HEK293 (cell line): Measurements from ENCODE around the gene FCER1A.

Experiments
- CTCF ChIA-PET: fragments of 350-600 bp; formaldehyde crosslinking; extraction: SDS; loops from one replicate; lab custom pipeline; 2021; ENCODE audit warnings: antibody characterized with exemption; lab: Yijun Ruan, JAX
- POLR2A ChIA-PET: fragments of 300-600 bp; formaldehyde crosslinking; extraction: SDS; loops from one replicate; lab custom pipeline; 2020; ENCODE audit warnings: antibody characterized with exemption, inconsistent platforms; lab: Yijun Ruan, JAX
- H3K27ac ChIP-seq: fragments of 200-500 bp; sonication (Bioruptor generic); 2 replicates; pipeline ENCODE4 v1.5.1; 2014; ENCODE audit warnings: low read depth, low read length, control low read depth, inconsistent platforms; ENCODE audit errors: extremely low read depth
- H3K36me3 ChIP-seq, 2 experiments: fragments of 200-500 bp in 1 of 2; sonication (Bioruptor generic) in 1 of 2; 1 replicate in 1 of 2; 2 replicates in 1 of 2; pipeline ENCODE4 v1.5.1; 2014 to 2017; ENCODE audit warnings: inconsistent platforms in 2 of 2, low read length in 2 of 2; ENCODE audit not compliant: control insufficient read depth in 2 of 2, insufficient read depth in 1 of 2
- H3K4me1 ChIP-seq: fragments of 200-500 bp; sonication (Bioruptor generic); 2 replicates; pipeline ENCODE4 v1.5.1; 2014; ENCODE audit warnings: mild to moderate bottlenecking, low read length, inconsistent platforms; ENCODE audit not compliant: control insufficient read depth, insufficient read depth
- H3K4me3 ChIP-seq: 2 replicates; pipeline ENCODE4 v1.5.1; 2011; ENCODE audit warnings: low read depth, mild to moderate bottlenecking, control low read depth, low read length, moderate library complexity
- H3K9me3 ChIP-seq: fragments of 200-500 bp; sonication (Bioruptor generic); 2 replicates; pipeline ENCODE4 v1.5.1; 2014; ENCODE audit warnings: low read depth, low read length, inconsistent platforms; ENCODE audit not compliant: control insufficient read depth, insufficient read depth
- KLF10 ChIP-seq: fragments of 450-650 bp; IDR thresholded peaks from 2 replicates; pipeline ENCODE4 v1.5.1; 2018; ENCODE audit warnings: missing biosample characterization, mild to moderate bottlenecking, missing genetic modification characterization
- PRDM1 ChIP-seq: fragments of 450-650 bp; formaldehyde crosslinking; IDR thresholded peaks from 2 replicates; pipeline ENCODE4; 2016; ENCODE audit warnings: missing biosample characterization, missing genetic modification characterization
- PRDM6 ChIP-seq: fragments of 450-650 bp; formaldehyde crosslinking; IDR thresholded peaks from 2 replicates; pipeline ENCODE4 v1.5.1; 2017; ENCODE audit warnings: missing biosample characterization, missing genetic modification characterization
- ZFHX2 ChIP-seq: fragments of 450-650 bp; formaldehyde crosslinking; conservative IDR thresholded peaks from 2 replicates; pipeline ENCODE4 v1.5.1; 2016; ENCODE audit warnings: missing biosample characterization, missing genetic modification characterization
- ZNF169 ChIP-seq: fragments of 450-650 bp; formaldehyde crosslinking; IDR thresholded peaks from 2 replicates; pipeline ENCODE4 v1.5.1; 2016; ENCODE audit warnings: missing biosample characterization, missing genetic modification characterization
- ZNF221 ChIP-seq: fragments of 450-650 bp; formaldehyde crosslinking; IDR thresholded peaks from 2 replicates; pipeline ENCODE4 v1.5.1; 2017; ENCODE audit warnings: missing biosample characterization, missing genetic modification characterization, borderline replicate concordance
- ZNF239 ChIP-seq: fragments of 450-650 bp; formaldehyde crosslinking; IDR thresholded peaks from 2 replicates; pipeline ENCODE4 v1.5.1; 2016; ENCODE audit warnings: missing biosample characterization, missing genetic modification characterization
- ZNF335 ChIP-seq: fragments of 450-650 bp; formaldehyde crosslinking; conservative IDR thresholded peaks from 2 replicates; pipeline ENCODE4 v1.5.1; 2016; ENCODE audit warnings: missing biosample characterization, missing genetic modification characterization
- ZNF366 ChIP-seq: fragments of 450-650 bp; formaldehyde crosslinking; conservative IDR thresholded peaks from 2 replicates; pipeline ENCODE4 v1.5.1; 2016; ENCODE audit warnings: missing biosample characterization, missing genetic modification characterization
- ZNF530 ChIP-seq: fragments of 450-650 bp; formaldehyde crosslinking; IDR thresholded peaks from 2 replicates; pipeline ENCODE4 v1.5.1; 2016; ENCODE audit warnings: low read depth, missing biosample characterization, missing genetic modification characterization
- ZNF76 ChIP-seq: fragments of 450-650 bp; formaldehyde crosslinking; IDR thresholded peaks from 2 replicates; pipeline ENCODE4; 2016; ENCODE audit warnings: low read depth, missing biosample characterization, missing genetic modification characterization, borderline replicate concordance
- TF ChIP-seq, protein P1 (sequence below): fragments of 450-650 bp; formaldehyde crosslinking; IDR thresholded peaks from 2 replicates; pipeline ENCODE4 v1.5.1; 2016; ENCODE audit warnings: missing biosample characterization, missing genetic modification characterization, borderline replicate concordance
- TF ChIP-seq, protein P2 (sequence below): fragments of 450-650 bp; formaldehyde crosslinking; IDR thresholded peaks from 2 replicates; pipeline ENCODE4 v1.5.1; 2016; ENCODE audit warnings: missing biosample characterization, missing genetic modification characterization

Gene FCER1A

DNA sequence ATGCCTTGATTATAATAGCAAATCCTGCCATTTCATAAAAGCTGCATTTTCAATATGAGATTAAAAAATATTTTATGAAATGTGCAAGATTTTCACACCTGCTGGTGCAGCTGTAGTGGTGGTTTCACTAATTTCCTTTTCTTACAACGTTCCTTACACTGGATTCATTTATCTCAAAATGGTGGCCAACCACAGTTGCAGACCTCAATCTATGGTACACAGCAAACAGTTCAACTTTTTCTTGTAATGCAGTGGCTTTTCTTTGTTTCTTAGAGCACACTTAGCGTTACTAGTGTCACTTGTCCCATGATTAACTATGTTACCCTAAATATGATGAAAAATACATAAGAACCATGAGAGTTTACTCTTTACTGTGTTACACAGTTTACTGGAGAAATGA is 32.7 kb downstream of the FCER1A start:
- ChIA-PET CTCF (no interaction called here), POLR2A (no interaction called here)
- Histone ChIP-seq H3K27ac (no peak overlapping the region), H3K36me3 (no peaks in the 10 kb centered on the region), H3K4me3 (no peak overlapping the region), H3K4me1 (no peaks in the 10 kb centered on the region), H3K9me3 (no peaks in the 10 kb centered on the region)
- TF ChIP-seq, protein P1, sequence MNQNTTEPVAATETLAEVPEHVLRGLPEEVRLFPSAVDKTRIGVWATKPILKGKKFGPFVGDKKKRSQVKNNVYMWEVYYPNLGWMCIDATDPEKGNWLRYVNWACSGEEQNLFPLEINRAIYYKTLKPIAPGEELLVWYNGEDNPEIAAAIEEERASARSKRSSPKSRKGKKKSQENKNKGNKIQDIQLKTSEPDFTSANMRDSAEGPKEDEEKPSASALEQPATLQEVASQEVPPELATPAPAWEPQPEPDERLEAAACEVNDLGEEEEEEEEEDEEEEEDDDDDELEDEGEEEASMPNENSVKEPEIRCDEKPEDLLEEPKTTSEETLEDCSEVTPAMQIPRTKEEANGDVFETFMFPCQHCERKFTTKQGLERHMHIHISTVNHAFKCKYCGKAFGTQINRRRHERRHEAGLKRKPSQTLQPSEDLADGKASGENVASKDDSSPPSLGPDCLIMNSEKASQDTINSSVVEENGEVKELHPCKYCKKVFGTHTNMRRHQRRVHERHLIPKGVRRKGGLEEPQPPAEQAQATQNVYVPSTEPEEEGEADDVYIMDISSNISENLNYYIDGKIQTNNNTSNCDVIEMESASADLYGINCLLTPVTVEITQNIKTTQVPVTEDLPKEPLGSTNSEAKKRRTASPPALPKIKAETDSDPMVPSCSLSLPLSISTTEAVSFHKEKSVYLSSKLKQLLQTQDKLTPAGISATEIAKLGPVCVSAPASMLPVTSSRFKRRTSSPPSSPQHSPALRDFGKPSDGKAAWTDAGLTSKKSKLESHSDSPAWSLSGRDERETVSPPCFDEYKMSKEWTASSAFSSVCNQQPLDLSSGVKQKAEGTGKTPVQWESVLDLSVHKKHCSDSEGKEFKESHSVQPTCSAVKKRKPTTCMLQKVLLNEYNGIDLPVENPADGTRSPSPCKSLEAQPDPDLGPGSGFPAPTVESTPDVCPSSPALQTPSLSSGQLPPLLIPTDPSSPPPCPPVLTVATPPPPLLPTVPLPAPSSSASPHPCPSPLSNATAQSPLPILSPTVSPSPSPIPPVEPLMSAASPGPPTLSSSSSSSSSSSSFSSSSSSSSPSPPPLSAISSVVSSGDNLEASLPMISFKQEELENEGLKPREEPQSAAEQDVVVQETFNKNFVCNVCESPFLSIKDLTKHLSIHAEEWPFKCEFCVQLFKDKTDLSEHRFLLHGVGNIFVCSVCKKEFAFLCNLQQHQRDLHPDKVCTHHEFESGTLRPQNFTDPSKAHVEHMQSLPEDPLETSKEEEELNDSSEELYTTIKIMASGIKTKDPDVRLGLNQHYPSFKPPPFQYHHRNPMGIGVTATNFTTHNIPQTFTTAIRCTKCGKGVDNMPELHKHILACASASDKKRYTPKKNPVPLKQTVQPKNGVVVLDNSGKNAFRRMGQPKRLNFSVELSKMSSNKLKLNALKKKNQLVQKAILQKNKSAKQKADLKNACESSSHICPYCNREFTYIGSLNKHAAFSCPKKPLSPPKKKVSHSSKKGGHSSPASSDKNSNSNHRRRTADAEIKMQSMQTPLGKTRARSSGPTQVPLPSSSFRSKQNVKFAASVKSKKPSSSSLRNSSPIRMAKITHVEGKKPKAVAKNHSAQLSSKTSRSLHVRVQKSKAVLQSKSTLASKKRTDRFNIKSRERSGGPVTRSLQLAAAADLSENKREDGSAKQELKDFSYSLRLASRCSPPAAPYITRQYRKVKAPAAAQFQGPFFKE, result no peak

DNA sequence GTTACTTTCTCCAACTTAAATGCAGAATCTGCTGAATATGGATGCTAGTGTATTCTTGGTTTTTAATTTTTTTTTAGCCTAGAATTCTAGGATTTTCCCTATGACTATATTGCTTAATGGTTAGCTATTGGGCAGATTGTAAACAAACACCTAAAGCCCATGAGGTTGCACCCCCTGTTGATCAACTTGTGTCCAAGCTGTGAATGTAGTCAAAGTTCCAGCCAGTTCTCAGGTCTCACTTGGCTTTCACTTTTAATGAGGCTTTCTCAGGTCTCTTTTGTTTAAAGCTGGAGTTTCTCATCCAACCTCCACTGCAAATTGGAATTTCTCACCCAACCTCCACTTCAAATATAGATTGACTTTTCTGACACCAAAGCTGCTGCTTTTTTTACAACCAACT is 35.9 kb downstream of the FCER1A start:
- H3K4me3 ChIP-seq, result no peak overlapping the region
- no peak overlapping the region for H3K27ac ChIP-seq
- ChIA-PET CTCF (no interaction called here), POLR2A (no interaction called here)
- TF ChIP-seq ZNF169, result no peak
- TF ChIP-seq ZFHX2 (tag by site-specific recombination), result no peak
- TF ChIP-seq, protein P2, sequence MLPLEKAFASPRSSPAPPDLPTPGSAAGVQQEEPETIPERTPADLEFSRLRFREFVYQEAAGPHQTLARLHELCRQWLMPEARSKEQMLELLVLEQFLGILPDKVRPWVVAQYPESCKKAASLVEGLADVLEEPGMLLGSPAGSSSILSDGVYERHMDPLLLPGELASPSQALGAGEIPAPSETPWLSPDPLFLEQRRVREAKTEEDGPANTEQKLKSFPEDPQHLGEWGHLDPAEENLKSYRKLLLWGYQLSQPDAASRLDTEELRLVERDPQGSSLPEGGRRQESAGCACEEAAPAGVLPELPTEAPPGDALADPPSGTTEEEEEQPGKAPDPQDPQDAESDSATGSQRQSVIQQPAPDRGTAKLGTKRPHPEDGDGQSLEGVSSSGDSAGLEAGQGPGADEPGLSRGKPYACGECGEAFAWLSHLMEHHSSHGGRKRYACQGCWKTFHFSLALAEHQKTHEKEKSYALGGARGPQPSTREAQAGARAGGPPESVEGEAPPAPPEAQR (tag by site-specific recombination), result no peak
- TF ChIP-seq ZNF221 (tag by site-specific recombination), result no peak
- TF ChIP-seq KLF10 (tag by site-specific recombination), result no peak
- no peak for TF ChIP-seq ZNF239 (tag by site-specific recombination)
- H3K4me1 ChIP-seq, result no peaks in the 10 kb centered on the region
- H3K9me3 ChIP-seq, result no peaks in the 10 kb centered on the region
- H3K36me3 ChIP-seq, result no peaks in the 10 kb centered on the region

- TF ChIP-seq ZNF76 (tag by site-specific recombination), result no peak
- no peak for TF ChIP-seq ZNF335 (tag by site-specific recombination)
- TF ChIP-seq PRDM1 (tag by site-specific recombination), result no peak
- TF ChIP-seq ZNF366 (tag by site-specific recombination), result no peak
- TF ChIP-seq PRDM6 (tag by site-specific recombination), result no peak
- no peak for TF ChIP-seq ZNF530 (tag by site-specific recombination)
- CTCF ChIA-PET, result no interaction called here
- Histone ChIP-seq H3K4me1 (no peaks in the 10 kb centered on the region), H3K36me3 (no peaks in the 10 kb centered on the region), H3K4me3 (no peak overlapping the region), H3K27ac (no peak overlapping the region), H3K9me3 (no peaks in the 10 kb centered on the region)
- POLR2A ChIA-PET, result no interaction called here
Measured at GRCh38 chr1:159339536-159339935, 37.4 kb downstream of the FCER1A start.
